ENCODE data around the gene NEUROD2.

The NEUROD2 gene

DNA sequence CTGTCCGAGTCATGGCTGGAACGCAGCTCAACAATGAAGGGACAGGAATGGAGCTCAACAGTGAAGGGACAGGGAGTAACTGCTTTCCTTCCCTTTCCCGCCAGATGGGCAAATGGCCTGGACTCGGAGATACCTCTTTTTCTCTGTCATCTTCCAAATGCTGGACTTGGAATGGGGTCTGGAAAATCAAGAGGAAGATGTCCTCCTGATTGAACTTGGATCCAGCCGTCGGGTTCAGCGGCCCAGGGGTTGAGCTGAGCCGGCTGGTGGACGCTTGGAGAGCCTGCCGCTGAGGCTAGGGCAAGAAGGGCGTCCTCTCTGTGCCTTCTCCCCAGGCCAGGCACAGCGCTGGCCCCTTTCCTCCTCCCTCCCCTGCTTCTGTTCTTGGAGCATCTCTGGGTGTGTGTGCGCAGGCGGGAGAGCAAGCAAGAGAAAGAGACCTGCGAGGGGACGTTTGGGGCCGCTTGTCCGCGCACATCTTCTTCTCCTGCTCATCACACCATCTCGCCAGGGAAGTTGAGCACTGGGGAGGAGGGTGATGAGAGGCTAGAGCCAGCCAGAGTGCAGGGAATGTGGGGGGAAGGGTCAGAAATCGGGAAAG is 6.6 kb downstream of the NEUROD2 start:
- Histone ChIP-seq H3K36me3 (ENCODE audit: control insufficient read depth, insufficient read depth, low read length) (no peaks in the 10 kb centered on the region), H3K9ac (no peak overlapping the region), H2AFZ (no peak overlapping the region), H3K4me3 (ENCODE audit: low read depth, low read length) (no peak overlapping the region), H3K27ac (no peak overlapping the region), H3K4me2 (ENCODE audit: low read length) (no peak overlapping the region), H3K4me1 (peaks cover 4% of the 10 kb centered on the region), H3K27me3 (ENCODE audit: control insufficient read depth, insufficient read depth, low read length) (peaks cover 34% of the 10 kb centered on the region), H3K9me3 (ENCODE audit: control insufficient read depth, low read length) (no peaks in the 10 kb centered on the region), H3K79me2 (no peaks in the 10 kb centered on the region)
- TF ChIP-seq, protein P1, sequence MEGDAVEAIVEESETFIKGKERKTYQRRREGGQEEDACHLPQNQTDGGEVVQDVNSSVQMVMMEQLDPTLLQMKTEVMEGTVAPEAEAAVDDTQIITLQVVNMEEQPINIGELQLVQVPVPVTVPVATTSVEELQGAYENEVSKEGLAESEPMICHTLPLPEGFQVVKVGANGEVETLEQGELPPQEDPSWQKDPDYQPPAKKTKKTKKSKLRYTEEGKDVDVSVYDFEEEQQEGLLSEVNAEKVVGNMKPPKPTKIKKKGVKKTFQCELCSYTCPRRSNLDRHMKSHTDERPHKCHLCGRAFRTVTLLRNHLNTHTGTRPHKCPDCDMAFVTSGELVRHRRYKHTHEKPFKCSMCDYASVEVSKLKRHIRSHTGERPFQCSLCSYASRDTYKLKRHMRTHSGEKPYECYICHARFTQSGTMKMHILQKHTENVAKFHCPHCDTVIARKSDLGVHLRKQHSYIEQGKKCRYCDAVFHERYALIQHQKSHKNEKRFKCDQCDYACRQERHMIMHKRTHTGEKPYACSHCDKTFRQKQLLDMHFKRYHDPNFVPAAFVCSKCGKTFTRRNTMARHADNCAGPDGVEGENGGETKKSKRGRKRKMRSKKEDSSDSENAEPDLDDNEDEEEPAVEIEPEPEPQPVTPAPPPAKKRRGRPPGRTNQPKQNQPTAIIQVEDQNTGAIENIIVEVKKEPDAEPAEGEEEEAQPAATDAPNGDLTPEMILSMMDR (IDR thresholded peaks at IDR 0.05), result no peak

DNA sequence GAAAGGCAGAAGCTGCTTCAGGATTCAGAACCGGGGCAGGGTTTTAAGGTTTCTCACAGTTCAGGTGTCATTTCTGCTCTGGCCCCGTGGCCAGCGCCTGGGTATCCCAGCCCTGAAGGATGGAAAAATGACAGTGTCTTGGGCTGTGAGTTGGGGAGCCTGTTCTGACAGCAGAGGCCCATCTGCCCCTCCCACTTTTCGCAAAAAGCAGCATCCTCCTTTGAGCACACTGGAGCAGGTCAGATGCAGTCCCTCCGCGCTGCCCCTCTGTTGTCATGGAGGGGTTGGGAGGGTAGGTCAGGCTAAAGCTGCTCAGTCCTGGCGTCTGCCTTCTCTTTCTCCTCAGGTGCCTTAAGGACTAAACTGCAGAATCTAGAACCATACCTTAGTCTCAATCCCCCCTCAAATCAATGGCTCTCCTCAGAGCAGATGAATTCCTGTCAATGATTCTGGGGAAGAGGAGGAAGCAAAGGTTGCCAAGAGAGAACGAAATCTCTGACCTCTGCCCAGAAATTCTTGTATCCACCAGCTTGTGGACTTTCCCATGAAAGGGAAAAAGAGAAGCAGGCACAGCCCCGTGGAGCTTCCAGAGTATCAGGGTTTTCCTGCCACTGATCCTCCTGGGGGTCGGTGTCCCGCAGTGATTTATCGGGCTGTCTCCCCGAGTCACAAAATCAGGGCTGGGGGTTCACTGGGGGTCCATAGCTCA is 7.3 kb downstream of the NEUROD2 start:
- TF ChIP-seq, protein P1 (IDR thresholded peaks at IDR 0.05), result no peak
- Histone ChIP-seq H3K9ac (no peak overlapping the region), H3K9me3 (ENCODE audit: control insufficient read depth, low read length) (no peaks in the 10 kb centered on the region), H3K4me2 (ENCODE audit: low read length) (no peak overlapping the region), H3K27me3 (ENCODE audit: control insufficient read depth, insufficient read depth, low read length) (peaks cover 40% of the 10 kb centered on the region), H2AFZ (no peak overlapping the region), H3K4me3 (ENCODE audit: low read depth, low read length) (no peak overlapping the region), H3K27ac (no peak overlapping the region), H3K36me3 (ENCODE audit: control insufficient read depth, insufficient read depth, low read length) (no peaks in the 10 kb centered on the region), H3K4me1 (peaks cover 4% of the 10 kb centered on the region), H3K79me2 (no peaks in the 10 kb centered on the region)

DNA sequence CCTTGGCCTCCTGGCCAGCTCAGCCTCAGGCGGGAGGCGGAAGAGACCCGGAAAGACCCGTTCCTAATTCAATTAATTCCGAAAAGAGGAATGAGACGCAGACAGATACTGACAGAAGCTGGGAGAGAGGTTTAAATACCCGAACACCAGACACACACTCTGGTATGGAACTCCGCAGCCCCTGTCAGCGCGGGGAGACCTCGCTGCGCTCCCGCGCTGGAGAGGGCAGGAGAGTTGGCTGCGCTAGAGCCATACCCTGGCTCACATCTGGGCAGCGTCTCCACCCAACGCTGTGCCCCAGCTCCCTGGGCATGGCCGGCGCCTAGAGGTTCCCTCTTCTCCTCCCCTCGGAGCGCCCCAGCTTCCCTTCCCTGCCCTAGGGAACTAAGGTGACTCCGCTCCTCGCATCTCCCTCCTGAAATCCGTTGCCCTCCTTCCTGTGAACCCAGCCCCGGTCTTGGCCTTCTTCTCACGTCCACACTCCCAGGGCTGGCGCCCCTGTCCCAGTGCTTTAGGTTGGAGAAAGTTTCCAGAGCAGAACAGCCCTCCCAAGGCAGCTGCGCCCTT is 8.0 kb downstream of the NEUROD2 start:
- Histone ChIP-seq H3K9ac (no peak overlapping the region), H3K36me3 (ENCODE audit: control insufficient read depth, insufficient read depth, low read length) (no peaks in the 10 kb centered on the region), H3K9me3 (ENCODE audit: control insufficient read depth, low read length) (no peaks in the 10 kb centered on the region), H3K4me1 (peaks cover 4% of the 10 kb centered on the region), H2AFZ (no peak overlapping the region), H3K27ac (no peak overlapping the region), H3K27me3 (ENCODE audit: control insufficient read depth, insufficient read depth, low read length) (peaks cover 43% of the 10 kb centered on the region), H3K4me3 (ENCODE audit: low read depth, low read length) (no peak overlapping the region), H3K4me2 (ENCODE audit: low read length) (no peak overlapping the region), H3K79me2 (no peaks in the 10 kb centered on the region)
- TF ChIP-seq, protein P1 (IDR thresholded peaks at IDR 0.05), result no peak

DNA sequence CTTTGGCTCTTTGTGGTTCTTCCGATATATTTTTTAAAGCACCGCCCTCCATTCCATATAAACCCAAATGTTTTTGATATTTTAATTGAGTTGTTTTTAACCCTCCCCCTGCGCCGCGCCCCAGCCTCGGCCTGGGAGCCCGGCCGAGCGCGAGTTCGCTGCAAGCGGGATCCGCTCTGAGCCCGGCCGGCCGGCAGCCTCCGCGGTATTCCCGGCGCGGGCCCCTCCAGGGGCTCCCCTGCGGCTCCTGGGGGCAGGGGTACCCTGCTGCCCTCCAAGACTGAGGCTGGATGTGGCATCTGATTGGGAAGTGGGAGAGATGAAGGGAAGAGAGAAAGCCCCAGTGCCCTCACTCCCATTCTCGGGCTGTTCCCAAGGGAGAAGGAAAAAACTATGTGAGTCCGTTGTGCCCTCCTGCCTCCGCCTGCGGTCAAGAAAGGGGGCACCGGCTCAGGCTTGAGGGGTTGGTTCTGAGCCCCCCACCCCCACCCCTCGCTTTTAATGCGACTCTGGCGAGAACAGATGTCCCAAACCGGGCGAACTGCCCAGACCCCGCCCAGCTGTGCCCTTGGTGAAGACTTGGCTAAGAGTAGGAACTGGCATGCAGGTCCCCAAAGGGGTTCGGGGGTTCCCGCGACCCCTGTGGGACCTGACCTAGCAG is 8.6 kb downstream of the NEUROD2 start:
- Histone ChIP-seq H3K27ac (no peak overlapping the region), H3K9me3 (ENCODE audit: control insufficient read depth, low read length) (no peaks in the 10 kb centered on the region), H3K27me3 (ENCODE audit: control insufficient read depth, insufficient read depth, low read length) (peaks cover 41% of the 10 kb centered on the region), H3K36me3 (ENCODE audit: control insufficient read depth, insufficient read depth, low read length) (no peaks in the 10 kb centered on the region), H3K79me2 (no peaks in the 10 kb centered on the region), H3K4me1 (peaks cover 4% of the 10 kb centered on the region), H3K4me3 (ENCODE audit: low read depth, low read length) (no peak overlapping the region), H3K9ac (no peak overlapping the region), H3K4me2 (ENCODE audit: low read length) (peak overlapping the region; percentile 44), H2AFZ (no peak overlapping the region)
- TF ChIP-seq, protein P1 (IDR thresholded peaks at IDR 0.05), result no peak

Measured in parathyroid adenoma (tissue), 2 donors.